HFF-Myc (cell line): ENCODE data around the gene PTH1R.

ENCODE experiments used
- DNase-seq: peaks from one replicate; pipeline ENCODE4 v3.0.0-alpha.2; 2011; ENCODE audit warnings: low read depth; ENCODE audit errors: extremely low read depth
- H3K4me3 ChIP-seq: replicated peaks from 2 replicates; pipeline ENCODE4 v1.5.1; 2011; ENCODE audit warnings: low read depth, mild to moderate bottlenecking, control low read depth, low read length
- TF ChIP-seq, protein P1 (sequence below): IDR thresholded peaks from 2 replicates; pipeline ENCODE4 v1.5.1; 2012; ENCODE audit warnings: mild to moderate bottlenecking, low read depth, low read length, control low read depth; ENCODE audit errors: missing control alignments

The PTH1R gene

DNA sequence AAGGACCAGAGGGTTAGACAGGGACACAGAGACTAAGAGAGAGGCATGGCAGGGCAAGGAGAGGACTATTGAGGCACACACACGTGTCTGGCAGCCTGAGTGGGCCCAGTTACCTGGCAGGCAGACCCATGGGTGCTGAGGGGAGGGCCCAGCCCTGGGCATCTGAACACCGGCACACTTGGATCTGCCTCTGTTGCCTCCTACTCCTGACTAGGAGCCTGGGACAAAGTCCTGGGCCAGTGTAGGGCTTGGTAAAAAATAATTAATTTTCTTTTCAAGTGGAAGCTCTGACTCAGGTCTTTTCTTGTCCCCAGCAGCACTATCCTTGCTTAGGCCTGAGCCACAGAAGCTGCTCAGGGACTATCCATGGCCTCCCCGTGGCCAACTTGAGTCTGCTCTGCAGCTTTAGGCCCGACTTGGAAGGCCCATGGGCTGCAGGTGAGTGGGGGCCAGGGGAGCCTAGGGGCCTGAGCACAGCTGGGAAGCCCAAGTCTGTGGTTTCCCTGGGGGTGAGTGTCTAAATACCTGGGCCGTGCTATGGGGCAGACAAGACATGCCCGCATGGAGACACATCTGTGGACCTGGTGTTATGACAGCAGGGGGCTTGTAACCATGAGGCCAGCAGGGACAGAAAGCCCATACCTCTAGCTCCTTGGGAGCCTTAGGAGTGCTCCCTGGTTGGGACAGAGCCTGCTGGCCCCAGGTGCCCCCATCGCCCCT is at the start of gene PTH1R:
Gene PTH1R, plus strand, starts transcription at position 316 of the 720 bp plus-strand sequence. CDS start 5,839 bp downstream, outside the sequence.
- H3K4me3 ChIP-seq: no peak within 1 kb of the TSS
- no peak for DNase-seq
- TF ChIP-seq, protein P1, sequence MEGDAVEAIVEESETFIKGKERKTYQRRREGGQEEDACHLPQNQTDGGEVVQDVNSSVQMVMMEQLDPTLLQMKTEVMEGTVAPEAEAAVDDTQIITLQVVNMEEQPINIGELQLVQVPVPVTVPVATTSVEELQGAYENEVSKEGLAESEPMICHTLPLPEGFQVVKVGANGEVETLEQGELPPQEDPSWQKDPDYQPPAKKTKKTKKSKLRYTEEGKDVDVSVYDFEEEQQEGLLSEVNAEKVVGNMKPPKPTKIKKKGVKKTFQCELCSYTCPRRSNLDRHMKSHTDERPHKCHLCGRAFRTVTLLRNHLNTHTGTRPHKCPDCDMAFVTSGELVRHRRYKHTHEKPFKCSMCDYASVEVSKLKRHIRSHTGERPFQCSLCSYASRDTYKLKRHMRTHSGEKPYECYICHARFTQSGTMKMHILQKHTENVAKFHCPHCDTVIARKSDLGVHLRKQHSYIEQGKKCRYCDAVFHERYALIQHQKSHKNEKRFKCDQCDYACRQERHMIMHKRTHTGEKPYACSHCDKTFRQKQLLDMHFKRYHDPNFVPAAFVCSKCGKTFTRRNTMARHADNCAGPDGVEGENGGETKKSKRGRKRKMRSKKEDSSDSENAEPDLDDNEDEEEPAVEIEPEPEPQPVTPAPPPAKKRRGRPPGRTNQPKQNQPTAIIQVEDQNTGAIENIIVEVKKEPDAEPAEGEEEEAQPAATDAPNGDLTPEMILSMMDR: no peak

DNA sequence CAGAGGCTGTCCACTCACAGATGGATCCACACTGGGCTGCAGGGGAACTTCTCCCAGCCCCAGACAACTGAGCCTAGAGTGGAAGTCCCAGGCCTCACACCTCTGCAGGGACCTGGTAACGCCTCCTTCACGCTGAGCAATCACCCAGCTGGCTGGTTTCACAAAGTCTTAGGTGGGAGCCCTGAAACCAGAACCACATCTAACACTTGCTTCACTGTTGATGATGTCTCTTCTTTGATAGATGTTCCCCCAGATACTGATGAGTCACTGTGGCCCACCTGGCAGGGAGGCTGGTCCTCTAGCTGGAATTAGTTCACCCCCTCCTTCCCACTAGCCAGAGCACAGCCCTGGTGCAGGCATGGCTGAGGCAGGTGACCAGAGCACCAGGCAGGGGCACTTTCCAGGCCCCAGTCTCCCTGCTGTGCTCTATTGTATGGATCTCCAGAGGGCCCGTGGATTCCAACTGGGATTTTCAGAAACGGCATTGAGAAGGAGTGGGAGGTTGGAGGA is 47.8 kb upstream of the PTH1R start:
- no peak for DNase-seq
- no peak overlapping the region for H3K4me3 ChIP-seq
- TF ChIP-seq, protein P1: no peak

DNA sequence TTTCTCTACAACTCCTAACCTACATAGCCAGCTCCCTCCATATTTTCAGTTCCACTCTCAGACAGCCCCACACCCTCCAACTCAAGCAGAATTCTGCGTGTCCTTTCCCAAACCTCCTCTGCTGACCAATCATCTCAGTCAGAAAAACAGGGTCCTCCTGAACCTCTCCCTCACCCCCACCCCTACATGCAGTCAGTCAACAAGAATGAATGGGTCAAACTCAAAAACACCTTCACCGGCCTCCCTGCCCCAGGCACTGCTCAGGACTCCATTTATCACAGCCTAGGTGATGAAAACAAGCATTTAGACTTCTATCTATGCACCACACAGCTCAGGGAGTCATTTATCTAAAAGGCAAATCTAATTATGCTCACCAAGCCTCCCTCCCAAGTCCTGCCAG is 46.7 kb upstream of the PTH1R start:
- TF ChIP-seq, protein P1: no peak
- no peak for DNase-seq
- H3K4me3 ChIP-seq: no peak overlapping the region

DNA sequence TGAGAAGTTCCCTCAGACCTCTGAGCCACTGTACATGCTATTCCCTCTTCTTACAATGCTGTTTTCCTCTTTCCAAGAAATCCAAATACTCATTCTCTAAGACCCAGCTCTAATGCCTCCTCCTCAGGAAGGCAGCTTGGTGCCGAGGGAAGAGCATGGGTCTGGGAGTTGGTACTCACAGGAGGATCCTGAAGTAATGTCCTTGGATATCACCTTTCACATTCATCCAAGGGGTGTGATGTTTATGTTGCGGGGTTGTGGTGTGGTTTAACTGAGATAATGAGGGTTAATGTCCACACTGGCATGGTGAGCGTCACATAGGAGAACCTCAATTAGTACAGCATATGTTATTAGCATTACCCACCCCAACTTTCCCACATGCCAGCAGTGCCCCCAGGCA is 46.2 kb upstream of the PTH1R start:
- TF ChIP-seq, protein P1: no peak
- no peak for DNase-seq
- H3K4me3 ChIP-seq: no peak overlapping the region

DNA sequence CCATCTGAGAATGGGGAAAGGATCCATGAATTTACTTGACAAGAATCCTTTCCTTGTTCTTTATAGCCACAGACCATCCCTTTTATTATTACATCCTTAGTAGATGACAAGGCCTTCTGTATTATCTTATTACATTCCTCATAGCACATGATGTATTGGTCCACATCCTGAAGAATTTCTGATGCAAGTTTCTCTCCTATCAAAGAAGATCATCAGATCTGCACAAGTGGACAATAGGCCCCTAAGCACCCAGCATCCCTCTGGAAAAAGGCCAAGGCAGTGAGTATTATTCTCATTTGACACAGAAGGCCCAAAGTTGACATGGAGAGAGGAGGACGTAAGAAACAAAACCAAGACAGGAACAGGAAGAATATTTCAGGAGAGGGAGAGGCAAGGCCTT is 45.7 kb upstream of the PTH1R start:
- no peak for DNase-seq
- TF ChIP-seq, protein P1: no peak
- no peak overlapping the region for H3K4me3 ChIP-seq

DNA sequence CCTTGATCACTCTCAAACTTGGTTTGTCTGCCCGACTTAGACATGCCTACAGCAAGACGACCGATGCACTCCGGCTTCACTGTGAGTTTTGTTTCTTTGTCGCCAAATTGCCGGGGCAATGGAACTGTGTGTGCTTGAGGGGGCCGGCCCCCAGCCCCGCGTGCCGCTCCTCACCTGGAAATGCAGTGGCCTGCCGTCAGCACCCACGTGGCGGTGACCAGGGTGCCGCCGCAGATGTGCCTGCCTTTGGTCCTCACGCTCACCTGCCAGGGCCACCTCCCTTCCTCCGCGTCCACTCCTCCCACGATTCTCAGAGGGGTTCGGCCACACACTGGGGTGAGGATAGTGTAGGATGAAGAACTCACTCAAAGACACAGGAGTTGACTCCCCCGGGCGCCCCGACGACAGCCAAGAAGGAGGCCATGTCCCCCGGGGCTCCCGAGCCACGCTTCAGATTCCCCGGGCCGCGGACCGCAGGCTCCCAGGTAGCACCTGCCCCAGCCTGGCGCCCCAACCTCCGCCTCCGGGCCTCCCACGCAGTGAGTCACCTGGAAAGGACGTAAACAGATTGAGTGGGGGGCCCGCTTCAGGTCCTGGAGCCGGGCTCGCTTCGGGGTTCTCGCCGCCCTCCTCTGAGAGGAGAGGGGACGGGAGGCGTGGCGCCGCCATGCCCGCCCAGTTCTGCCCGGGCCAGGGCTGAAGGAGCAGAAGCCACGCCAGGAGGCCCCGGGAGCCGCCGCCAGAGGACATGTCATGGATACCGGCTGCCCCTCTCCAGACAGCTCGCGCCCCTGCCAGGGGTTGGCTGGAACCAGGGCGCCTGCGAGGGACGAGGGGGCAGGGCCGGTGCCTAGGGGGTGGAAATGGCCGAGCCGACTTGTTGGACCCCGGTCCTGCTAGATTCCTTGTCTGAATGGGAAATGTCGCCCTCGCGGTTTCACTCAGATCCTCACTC is 43.9 kb upstream of the PTH1R start:
- no peak for DNase-seq
- TF ChIP-seq, protein P1: no peak
- H3K4me3 ChIP-seq: no peak overlapping the region
